Endothelial cell of umbilical vein (primary cell): ENCODE results near the gene NRXN3. TPM values are rescaled to one million over a fixed set of nuclear protein-coding genes. Genes with fewer than 3 reads are reported as not detected.

ENCODE experiments used
- BruUV-seq: library from RNA; stranded (reverse); fragments of 400-500 nt; replicated peaks from 2 replicates; lab custom pipeline; 2021; lab: Mats Ljungman, UMichigan
- CTCF ChIA-PET: fragments of 300-600, 350-600 bp; sonication (Branson Sonifier 250); formaldehyde crosslinking; loops from one replicate; lab custom pipeline; 2021; ENCODE audit warnings: antibody characterized with exemption, inconsistent platforms; lab: Charles Lee
- POLR2A ChIA-PET: fragments of 300-600, 350-600 bp; sonication (Branson Sonifier 250); formaldehyde crosslinking; loops from one replicate; lab custom pipeline; 2021; ENCODE audit warnings: antibody characterized with exemption, inconsistent platforms; lab: Charles Lee
- DNase-seq: peaks from one replicate; pipeline ENCODE4 v3.0.0-alpha.2; 2011; ENCODE audit warnings: low read depth, low spot score
- FAIRE-seq: peaks from 2 replicates; lab custom pipeline; 2011; peaks lifted over from hg19 to GRCh38; lab: Jason Lieb, UNC
- H2AFZ ChIP-seq: 2 replicates; pipeline ENCODE4 v1.6.0; 2012; ENCODE audit warnings: low read depth, low read length, control low read depth, inconsistent platforms
- H3K27ac ChIP-seq: 2 replicates; pipeline ENCODE4 v1.5.1; 2011; ENCODE audit warnings: low read depth, mild to moderate bottlenecking, control low read depth, low read length, moderate library complexity; ENCODE audit not compliant: insufficient read depth
- H3K27me3 ChIP-seq, 2 experiments: 2 replicates each; pipeline versions ENCODE4 v1.6.0 to v1.6.1; 2011; ENCODE audit warnings: low read length in 2 of 2, mixed read lengths in 1 of 2; ENCODE audit not compliant: control insufficient read depth in 2 of 2, insufficient read depth in 2 of 2
- H3K36me3 ChIP-seq, 2 experiments: 2 replicates in 1 of 2; 3 replicates in 1 of 2; pipeline ENCODE4 v1.5.1; 2011; ENCODE audit warnings: low read length in 2 of 2, mild to moderate bottlenecking in 1 of 2, moderate library complexity in 1 of 2; ENCODE audit not compliant: control insufficient read depth in 2 of 2, insufficient read depth in 2 of 2; ENCODE audit errors: extremely low read depth in 1 of 2
- H3K4me1 ChIP-seq: 3 replicates; pipeline ENCODE4 v1.5.1; 2011; ENCODE audit warnings: mild to moderate bottlenecking, low read length; ENCODE audit not compliant: control insufficient read depth, insufficient read depth; ENCODE audit errors: extremely low read depth
- H3K4me2 ChIP-seq: 2 replicates; pipeline ENCODE4 v1.6.1; 2011; ENCODE audit warnings: low read length, control low read depth, mixed read lengths; ENCODE audit not compliant: insufficient read depth
- H3K4me3 ChIP-seq, 3 experiments: fragments of 200-600 bp in 1 of 3; sonication (generic), shearing (Covaris generic) in 1 of 3; replicated peaks in 1 of 3; 2 replicates each; pipeline ENCODE4 v1.5.1; 2011 to 2016; ENCODE audit warnings: control low read depth in 3 of 3, low read length in 3 of 3, mild to moderate bottlenecking in 2 of 3, inconsistent platforms in 1 of 3, low read depth in 1 of 3, moderate library complexity in 1 of 3; ENCODE audit not compliant: insufficient read depth in 1 of 3
- H3K79me2 ChIP-seq: 2 replicates; pipeline ENCODE4 v1.6.0; 2012; ENCODE audit warnings: low read length, inconsistent platforms; ENCODE audit not compliant: control insufficient read depth, insufficient read depth
- H3K9ac ChIP-seq: replicated peaks from 2 replicates; pipeline ENCODE3; 2011; ENCODE audit warnings: low read length, control low read depth; ENCODE audit not compliant: insufficient read depth; ENCODE audit errors: extremely low read depth
- H3K9me1 ChIP-seq: replicated peaks from 3 replicates; pipeline ENCODE4 v1.6.0; 2011; ENCODE audit warnings: mild to moderate bottlenecking, low read length; ENCODE audit not compliant: control insufficient read depth, insufficient read depth; ENCODE audit errors: extremely low read depth
- H3K9me3 ChIP-seq: replicated peaks from 2 replicates; pipeline ENCODE4 v1.5.1; 2012; ENCODE audit warnings: low read length, inconsistent platforms; ENCODE audit not compliant: control insufficient read depth, insufficient read depth
- H4K20me1 ChIP-seq: replicated peaks from 2 replicates; pipeline ENCODE3; 2011; ENCODE audit warnings: mild to moderate bottlenecking, low read length; ENCODE audit not compliant: control insufficient read depth, insufficient read depth; ENCODE audit errors: extremely low read depth
- EZH2 ChIP-seq: IDR thresholded peaks from 2 replicates; pipeline ENCODE4 v1.6.1; 2012; ENCODE audit warnings: borderline replicate concordance, low read depth, mild to moderate bottlenecking, moderate library complexity, low read length, inconsistent platforms; ENCODE audit not compliant: severe bottlenecking
- FOS ChIP-seq: IDR thresholded peaks from 2 replicates; pipeline ENCODE4 v1.6.1; 2011; ENCODE audit warnings: mild to moderate bottlenecking, low read length, moderate library complexity, borderline replicate concordance; ENCODE audit not compliant: insufficient read depth
- GATA2 ChIP-seq: IDR thresholded peaks from 2 replicates; pipeline ENCODE4 v1.7.0; 2011; ENCODE audit warnings: low read depth, mild to moderate bottlenecking, moderate library complexity, mixed read lengths, low read length; ENCODE audit not compliant: insufficient read length, insufficient read depth
- JUN ChIP-seq: IDR thresholded peaks from 2 replicates; pipeline ENCODE4 v1.6.1; 2011; ENCODE audit warnings: borderline replicate concordance, low read depth; ENCODE audit not compliant: insufficient read length, insufficient read depth
- MYC ChIP-seq: IDR thresholded peaks from one replicate; pipeline ENCODE4 v1.6.1; 2011; ENCODE audit warnings: mild to moderate bottlenecking, low read depth, low read length
- POLR2A ChIP-seq: IDR thresholded peaks from 2 replicates; pipeline ENCODE4 v1.6.1; 2012; ENCODE audit warnings: low read depth, mild to moderate bottlenecking, control low read depth, low read length
- POLR2AphosphoS5 ChIP-seq: IDR thresholded peaks from 2 replicates; pipeline ENCODE4 v1.6.1; 2012; ENCODE audit warnings: low read depth, mild to moderate bottlenecking, control low read depth, low read length, moderate library complexity; ENCODE audit not compliant: insufficient read depth
- dilution Hi-C: fragments of 300-500 bp; cut with MboI; formaldehyde crosslinking; loops from one replicate; pipeline ENCODE4 v1.15.0; 2019; ENCODE audit warnings: low sequenced_read_pairs; ENCODE audit not compliant: extremely low pct_ligation_motif_present
- intact Hi-C: fragments of 100-400 bp; cut with micrococcal nuclease; formaldehyde crosslinking; loops from one replicate; pipeline ENCODE4 v1.10.0; 2022
- polyA plus RNA-seq, 4 experiments: library from polyadenylated mRNA; depleted of rRNA in 3 of 4; stranded (reverse) in 3 of 4; unstranded in 1 of 4; fragments of >200 nt; gene quantifications; 2 replicates each; pipeline versions ENCODE4 v1.2.1 to v1.2.3, GENCODE V29; 2011 to 2012; ENCODE audit warnings: missing spikeins in 1 of 4
- total RNA-seq: library from RNA; stranded (reverse); gene quantifications from 2 replicates; pipeline ENCODE4 v1.2.3, GENCODE V29; 2021
- TF ChIP-seq, protein P1 (sequence below), 2 donors: IDR thresholded peaks; 1 replicate in 1 of 2; 2 replicates in 1 of 2; pipeline ENCODE4 v1.5.1; 2011; ENCODE audit warnings: low read length in 2 of 2, mild to moderate bottlenecking in 2 of 2, moderate library complexity in 2 of 2, control low read depth in 1 of 2, inconsistent platforms in 1 of 2, low read depth in 1 of 2; ENCODE audit not compliant: insufficient read depth in 1 of 2; ENCODE audit errors: extremely low read depth in 1 of 2
- TF ChIP-seq, protein P2 (sequence below): IDR thresholded peaks from 2 replicates; pipeline ENCODE4 v1.6.1; 2011; ENCODE audit not compliant: insufficient read depth, insufficient read length

NRXN3 gene
- total and polyA plus RNA-seq, 2 donors (not counting 3 experiments of a cell fraction or from before 2014, with no cell fraction given), result 0.72 to 4.2 TPM

DNA sequence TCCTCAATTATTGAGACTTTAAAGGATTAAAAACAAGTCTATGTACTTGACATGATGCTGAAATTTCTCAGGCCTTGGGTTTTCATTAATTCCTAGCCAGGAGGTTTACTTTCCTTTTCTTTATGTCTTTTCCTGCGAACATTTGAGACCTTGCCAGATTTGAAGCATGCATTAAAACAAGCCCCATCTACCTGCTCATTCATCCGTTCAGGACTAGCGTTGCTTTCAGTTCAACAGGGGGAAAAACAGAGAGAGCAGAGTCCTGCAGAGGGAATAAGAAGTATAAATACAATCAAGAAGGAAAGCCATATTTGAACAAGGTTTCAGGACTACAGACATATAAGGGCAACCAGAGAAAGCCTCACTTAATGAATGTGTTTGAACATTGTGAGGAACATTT lies 1498.8 kb downstream of the NRXN3 start:
- TF ChIP-seq POLR2A, result no peak
- TF ChIP-seq, protein P1, sequence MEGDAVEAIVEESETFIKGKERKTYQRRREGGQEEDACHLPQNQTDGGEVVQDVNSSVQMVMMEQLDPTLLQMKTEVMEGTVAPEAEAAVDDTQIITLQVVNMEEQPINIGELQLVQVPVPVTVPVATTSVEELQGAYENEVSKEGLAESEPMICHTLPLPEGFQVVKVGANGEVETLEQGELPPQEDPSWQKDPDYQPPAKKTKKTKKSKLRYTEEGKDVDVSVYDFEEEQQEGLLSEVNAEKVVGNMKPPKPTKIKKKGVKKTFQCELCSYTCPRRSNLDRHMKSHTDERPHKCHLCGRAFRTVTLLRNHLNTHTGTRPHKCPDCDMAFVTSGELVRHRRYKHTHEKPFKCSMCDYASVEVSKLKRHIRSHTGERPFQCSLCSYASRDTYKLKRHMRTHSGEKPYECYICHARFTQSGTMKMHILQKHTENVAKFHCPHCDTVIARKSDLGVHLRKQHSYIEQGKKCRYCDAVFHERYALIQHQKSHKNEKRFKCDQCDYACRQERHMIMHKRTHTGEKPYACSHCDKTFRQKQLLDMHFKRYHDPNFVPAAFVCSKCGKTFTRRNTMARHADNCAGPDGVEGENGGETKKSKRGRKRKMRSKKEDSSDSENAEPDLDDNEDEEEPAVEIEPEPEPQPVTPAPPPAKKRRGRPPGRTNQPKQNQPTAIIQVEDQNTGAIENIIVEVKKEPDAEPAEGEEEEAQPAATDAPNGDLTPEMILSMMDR (IDR thresholded peaks at IDR 0.05; ENCODE audit: extremely low read depth in 1 of 2, insufficient read depth in 1 of 2, low read depth in 1 of 2, low read length in 2 of 2), result no peak
- TF ChIP-seq MYC, result no peak
- no peak for TF ChIP-seq GATA2
- TF ChIP-seq POLR2AphosphoS5, result no peak
- dilution Hi-C loops (no loop called here), intact Hi-C loops (no loop called here)
- no TSS peak for BruUV-seq
- FAIRE-seq (no peak), DNase-seq (no peak)
- no peaks in the 10 kb centered on the region for H3K27me3 ChIP-seq
- ChIA-PET CTCF (no interaction called here), POLR2A (no interaction called here)
- no peak overlapping the region for H3K9ac ChIP-seq
- H3K4me3 ChIP-seq, result no peak overlapping the region
- no peaks in the 10 kb centered on the region for H3K9me3 ChIP-seq
- no peak overlapping the region for H3K4me2 ChIP-seq
- no peaks in the 10 kb centered on the region for H3K4me1 ChIP-seq
- H4K20me1 ChIP-seq, result no peaks in the 10 kb centered on the region
- H3K36me3 ChIP-seq, result no peaks in the 10 kb centered on the region
- no peak overlapping the region for H3K27ac ChIP-seq
- H2AFZ ChIP-seq, result no peak overlapping the region
- no peaks in the 10 kb centered on the region for H3K9me1 ChIP-seq
- no peaks in the 10 kb centered on the region for H3K79me2 ChIP-seq

- no peak overlapping the region for H2AFZ ChIP-seq
- FAIRE-seq (no peak), DNase-seq (no peak)
- no peaks in the 10 kb centered on the region for H4K20me1 ChIP-seq
- no peaks in the 10 kb centered on the region for H3K9me1 ChIP-seq
- TF ChIP-seq POLR2A, result no peak
- no peak for TF ChIP-seq EZH2
- TF ChIP-seq POLR2AphosphoS5, result no peak
- TF ChIP-seq, protein P2, sequence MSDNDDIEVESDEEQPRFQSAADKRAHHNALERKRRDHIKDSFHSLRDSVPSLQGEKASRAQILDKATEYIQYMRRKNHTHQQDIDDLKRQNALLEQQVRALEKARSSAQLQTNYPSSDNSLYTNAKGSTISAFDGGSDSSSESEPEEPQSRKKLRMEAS, result no peak
- no peak for TF ChIP-seq GATA2
- TF ChIP-seq JUN, result no peak
- no peak for TF ChIP-seq MYC
- TF ChIP-seq, protein P1 (IDR thresholded peaks at IDR 0.05; ENCODE audit: extremely low read depth in 1 of 2, insufficient read depth in 1 of 2, low read depth in 1 of 2, low read length in 2 of 2), result no peak
- no peak for TF ChIP-seq FOS
- no peaks in the 10 kb centered on the region for H3K79me2 ChIP-seq
- intact Hi-C loops, result no loop called here
- dilution Hi-C loops, result no loop called here
- no peak overlapping the region for H3K27ac ChIP-seq
- H3K4me3 ChIP-seq, result no peak overlapping the region
- ChIA-PET POLR2A (no interaction called here), CTCF (no interaction called here)
- H3K4me1 ChIP-seq, result no peaks in the 10 kb centered on the region
- H3K9ac ChIP-seq, result no peak overlapping the region
- no TSS peak for BruUV-seq
- no peaks in the 10 kb centered on the region for H3K9me3 ChIP-seq
- H3K27me3 ChIP-seq, result no peaks in the 10 kb centered on the region
- H3K4me2 ChIP-seq, result no peak overlapping the region
- no peaks in the 10 kb centered on the region for H3K36me3 ChIP-seq
Measured at GRCh38 chr14:79670811-79671210, 1500.6 kb downstream of the NRXN3 start.
